Measurements from ENCODE around the gene FBXO21.
"Not testable (repeated sequence)": the region's sequence is repeated elsewhere in the genome, so short reads cannot be mapped to it uniquely, and the experiment has no call there.

The FBXO21 gene

DNA sequence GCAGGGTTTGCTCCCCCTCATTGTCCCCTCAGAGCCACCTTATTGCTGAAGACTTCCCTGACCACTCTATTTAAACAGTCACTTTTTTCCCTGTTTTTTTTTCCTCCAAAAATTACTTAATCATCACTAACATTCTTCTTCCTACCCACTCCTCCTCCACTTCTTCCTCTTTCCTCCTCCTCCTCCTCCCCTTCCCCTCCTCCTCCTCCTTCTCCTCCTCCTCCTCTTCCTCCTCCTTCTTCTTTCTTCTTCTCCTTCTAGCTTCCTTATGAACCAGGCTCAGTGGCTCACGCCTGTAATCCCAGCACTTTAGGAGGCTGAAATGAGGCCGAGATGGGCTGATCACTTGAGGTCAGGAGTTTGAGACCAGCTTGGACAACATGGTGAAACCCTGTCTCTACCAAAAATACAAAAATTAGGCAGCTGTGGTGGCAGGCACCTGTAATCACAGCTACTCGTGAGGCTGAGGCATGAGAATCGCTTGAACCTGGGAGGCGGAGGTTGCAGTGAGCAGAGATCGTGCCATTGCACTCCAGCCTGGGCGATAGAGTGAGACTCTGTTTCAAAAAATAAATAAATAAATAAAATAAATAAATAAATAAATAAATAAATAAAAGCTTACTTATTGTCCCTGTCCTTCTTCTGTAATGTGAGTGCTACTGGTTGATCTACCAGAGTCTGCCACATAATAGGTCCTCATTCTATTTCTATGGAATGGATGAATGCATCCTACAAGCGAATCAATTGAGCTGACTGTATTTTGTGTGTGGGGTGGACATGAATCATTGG lies 9.9 kb upstream of the FBXO21 start:
- DNase-seq, result not testable (repeated sequence)

DNA sequence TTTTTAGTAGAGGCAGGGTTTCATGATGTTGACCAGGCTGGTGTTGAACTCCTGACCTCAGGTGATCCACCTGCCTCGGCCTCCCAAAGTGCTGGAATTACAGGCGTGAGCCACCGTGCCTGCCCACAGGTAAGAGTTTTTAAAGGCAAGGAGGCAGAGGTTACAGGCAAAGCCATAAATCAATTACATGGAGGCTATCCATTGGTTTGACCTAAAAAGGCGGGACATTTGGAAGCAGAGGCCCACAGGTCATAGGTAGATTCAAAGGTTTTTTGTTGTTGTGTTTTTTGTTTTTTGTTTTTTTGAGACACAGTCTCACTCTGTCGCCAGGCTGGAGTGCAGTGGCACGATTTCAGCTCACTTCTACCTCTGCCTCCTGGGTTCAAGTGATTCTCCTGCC lies 6.1 kb upstream of the FBXO21 start:
- DNase-seq, result not testable (repeated sequence)

DNA sequence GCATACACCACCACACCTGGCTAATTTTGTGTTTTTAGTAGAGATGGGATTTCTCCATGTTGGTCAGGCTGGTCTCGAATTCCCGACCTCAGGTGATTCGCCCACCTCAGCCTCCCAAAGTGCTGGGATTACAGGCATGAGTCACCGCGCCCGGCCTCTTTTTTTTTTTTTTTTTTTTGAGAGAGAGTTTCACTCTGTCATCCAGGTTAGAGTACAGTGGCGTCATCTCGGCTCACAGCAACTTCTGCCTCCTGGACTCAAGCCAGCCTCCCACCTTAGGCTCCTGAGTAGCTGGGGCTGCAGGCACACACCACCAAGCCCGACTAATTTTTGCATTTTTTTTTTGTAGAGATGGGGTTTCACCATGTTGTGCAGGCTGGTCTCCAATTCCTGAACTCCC lies 4.8 kb upstream of the FBXO21 start:
- DNase-seq, result not testable (repeated sequence)

DNA sequence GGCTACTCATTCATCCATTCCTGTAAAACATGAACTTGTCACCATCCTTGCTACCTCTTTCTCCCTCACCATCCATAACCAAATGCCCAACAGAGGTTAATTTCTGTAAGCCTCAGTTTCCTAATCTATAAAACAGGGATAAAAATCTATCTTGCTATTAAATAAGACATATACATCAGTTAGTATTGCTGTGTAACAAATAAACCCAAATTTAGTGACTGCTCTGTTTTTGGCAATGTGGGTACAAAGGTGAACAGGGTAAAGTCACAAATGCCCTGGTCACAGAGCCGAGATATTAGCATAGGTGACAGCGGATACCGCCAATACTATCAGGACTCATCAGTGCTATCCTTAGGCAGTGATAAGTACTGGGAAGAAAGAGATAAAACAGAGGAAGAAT lies 3.6 kb upstream of the FBXO21 start:
- no peak for DNase-seq

DNA sequence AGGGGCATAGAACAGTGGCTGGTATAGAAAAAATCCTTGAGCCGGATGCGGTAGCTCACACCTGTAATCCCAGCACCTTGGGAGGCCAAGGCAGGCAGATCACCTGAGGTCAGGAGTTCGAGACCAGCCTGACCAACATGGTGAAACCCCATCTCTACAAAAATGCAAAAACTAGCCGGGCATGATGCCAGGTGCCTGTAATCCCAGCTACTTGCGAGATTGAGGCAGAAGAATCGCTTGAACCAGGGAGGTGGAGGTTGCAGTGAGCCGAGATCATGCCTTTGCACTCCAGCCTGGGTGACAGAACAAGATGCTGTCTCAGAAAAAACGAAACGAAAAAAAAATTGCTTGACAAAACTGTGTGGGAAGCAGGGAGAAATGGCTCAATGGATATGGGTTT lies 2.3 kb upstream of the FBXO21 start:
- DNase-seq, result not testable (repeated sequence)

DNA sequence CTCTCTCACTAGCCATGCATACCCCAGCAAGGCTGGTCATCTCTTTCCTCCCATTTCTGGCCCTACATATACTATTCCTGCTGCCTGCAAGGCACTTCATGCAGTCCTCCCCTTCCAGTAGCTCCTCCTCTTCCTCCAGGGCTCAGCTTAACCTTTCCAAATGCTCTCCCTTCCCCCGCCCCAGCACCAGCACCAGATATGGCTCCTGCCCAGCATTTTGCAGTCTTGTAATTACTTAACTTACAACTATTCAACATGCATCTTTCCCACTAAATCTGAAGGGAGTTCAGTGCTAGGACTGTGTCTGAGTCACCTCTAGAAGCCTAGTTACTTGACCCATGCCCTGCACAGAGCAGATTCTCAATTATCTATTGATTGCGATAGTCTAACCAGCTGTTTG lies 1.8 kb upstream of the FBXO21 start:
- no peak for DNase-seq

DNA sequence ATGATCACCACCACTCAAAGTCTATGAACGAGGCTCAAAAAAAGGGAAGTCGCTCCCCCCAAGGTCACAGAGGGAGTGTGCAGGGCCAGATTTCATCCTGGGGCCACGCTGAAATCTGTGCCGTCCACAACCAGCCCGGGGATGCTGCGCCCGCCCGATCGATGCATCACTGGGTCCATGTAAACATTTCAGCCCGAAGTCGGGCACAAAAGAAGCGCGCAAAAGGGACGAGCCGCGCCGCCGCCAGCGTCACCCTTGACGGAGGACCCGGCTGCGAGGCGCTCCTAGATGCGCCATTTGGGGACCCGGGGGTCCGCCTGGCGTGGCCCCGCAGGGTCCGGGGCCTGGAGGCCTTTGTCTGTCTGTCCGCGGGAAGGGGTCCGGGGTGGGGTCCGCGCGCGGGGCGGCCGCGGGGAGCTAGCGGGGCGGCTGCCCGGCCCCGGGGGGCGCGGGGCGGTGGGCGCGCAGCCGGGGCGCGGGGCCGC lies 503 bp downstream of the FBXO21 start:
- DNase-seq, result peak; percentile 11

DNA sequence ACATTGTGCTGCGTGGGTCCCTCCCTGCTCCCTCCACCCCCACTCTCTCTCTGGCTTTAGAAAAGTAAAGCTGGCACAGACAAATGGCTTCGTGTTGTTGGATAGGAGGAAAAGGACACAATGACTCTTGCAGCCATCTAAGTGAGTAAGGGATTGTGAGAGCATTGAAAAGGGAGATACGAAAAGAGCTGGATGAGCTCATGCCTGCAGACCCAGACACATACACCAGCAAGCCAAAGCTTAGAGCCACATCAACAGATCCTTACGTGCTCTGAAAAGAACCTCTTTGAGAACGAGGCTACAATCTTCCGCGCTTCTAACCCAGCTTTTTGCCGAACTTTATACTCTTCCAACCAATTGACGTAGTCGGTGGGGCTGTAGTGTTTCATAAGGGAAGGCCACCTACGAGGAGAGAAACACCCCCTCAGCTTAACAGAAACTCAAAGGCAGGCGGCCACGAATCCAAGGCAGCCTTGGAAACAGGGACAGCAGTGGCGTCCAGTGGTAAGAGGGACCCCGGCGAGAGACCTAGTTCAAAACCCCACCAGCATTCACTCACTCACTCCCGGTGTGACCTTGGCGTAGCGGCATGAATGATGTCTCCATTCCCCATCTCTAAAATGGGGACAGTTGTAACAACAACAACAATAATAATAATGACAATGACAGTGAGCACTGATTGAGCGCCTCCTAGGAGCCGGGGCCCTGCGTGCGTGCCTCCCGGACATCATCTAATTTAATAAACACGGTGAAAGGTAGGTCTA lies 1.1 kb downstream of the FBXO21 start:
- peak; percentile 64 for DNase-seq

DNA sequence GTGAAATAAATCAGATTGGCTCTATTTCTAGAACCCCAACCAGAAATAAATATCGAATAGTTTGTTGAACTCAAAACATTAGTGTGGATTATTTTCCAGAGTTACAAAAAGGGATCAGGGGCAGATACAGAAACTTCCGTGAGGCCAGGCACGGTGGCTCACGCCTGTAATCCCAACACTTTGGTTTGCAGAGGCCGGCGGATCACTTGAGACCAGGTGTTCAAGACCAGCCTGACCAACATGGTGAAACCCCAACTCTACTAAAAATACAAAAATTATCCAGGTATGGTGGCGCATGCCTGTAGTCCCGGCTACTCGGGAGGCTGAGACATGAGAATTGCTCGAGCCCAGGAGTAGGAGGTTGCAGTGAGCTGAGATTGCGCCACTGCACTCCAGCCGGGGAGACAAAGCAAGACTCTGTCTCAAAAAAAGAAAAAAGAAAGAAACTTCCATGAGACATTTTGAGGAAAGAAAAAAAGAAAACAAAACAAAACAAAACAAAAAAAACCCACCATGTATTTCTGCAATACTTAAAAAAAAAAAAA lies 2.1 kb downstream of the FBXO21 start:
- DNase-seq, result no peak

DNA sequence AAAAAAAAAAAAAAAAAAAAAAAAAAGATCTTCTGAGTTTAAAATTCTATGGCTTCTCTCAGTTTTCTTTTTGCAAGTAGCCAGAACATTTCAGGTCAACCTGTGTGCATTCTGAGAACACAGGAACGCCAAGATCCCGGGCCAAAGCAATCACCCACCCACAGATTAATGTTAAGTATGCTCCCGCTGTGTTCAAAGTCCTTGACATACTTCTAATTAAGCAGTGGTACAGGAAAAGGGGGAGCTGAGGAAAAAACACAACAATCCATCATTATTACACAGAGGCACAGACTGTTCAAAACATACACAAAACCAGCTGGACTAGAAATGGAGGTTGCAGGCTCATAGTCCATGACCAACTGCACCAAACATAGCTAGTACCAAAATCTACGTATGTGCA lies 2.8 kb downstream of the FBXO21 start:
- DNase-seq, result no peak

DNA sequence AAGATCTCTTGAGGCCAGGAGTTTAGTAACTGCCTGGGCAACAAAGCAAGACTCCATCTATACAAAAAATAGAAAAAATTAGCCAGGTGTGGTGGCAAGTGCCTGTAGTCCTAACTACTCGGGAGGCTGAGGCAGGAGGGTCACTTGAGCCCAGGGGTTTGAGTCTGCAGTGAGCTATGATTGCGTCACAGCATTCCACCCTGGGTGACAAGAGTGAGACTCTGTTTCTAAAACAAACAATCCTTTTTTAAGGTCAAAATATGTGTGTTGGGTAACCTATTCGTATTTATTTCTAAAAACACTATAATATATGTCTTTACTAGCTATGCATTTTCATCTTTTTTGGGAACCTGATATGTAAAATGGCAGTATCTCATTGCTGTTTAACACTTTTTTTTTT lies 7.4 kb downstream of the FBXO21 start:
- DNase-seq, result no peak

DNA sequence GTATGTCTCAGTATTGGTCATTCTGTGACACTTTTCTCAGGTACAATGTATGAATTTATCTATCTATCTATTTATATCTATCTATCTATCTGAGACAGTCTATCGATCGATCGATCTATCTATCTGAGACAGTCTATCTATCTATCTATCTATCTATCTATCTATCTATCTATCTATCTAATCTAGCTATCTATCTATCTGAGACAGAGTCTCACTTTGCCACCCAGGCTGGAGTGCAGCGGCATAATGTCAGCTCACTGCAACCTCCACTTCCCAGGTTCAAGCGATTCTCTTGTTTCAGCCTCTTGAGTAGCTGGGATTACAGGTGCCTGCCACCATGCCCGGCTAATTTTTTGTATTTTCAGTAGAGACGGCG lies 8.8 kb downstream of the FBXO21 start:
- not testable (repeated sequence) for DNase-seq

DNA sequence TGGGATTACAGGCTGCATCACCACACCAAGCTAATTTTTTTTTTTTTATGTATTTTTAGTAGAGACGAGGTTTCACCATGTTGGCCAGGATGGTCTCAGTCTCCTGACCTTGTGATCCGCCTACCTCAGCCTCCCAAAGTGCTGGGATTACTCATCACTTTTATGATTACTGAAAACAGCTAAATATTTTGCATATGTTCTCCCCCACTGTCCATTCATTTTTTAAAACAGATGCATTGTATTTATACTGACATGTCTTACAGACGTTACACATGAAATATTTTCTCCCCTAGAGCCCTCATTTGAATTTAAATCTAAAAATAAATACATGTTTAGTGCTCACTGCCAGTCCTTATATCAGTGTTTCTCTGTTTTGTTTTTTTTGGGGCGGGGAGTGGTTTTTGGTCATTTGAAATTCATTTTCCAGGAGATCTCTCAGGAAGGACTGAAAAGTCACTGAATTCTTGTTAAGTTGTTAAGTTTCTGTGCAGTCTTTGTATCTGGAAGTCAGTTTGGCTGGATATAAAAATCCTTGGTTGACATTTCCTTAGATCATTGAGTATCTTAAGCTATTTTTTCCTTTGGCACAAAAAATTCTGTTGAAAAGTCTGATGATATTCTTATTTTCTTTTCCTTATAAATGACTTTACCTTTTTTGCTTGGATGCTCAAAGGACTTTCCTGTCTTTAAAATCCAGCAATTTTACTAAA lies 9.4 kb downstream of the FBXO21 start:
- DNase-seq, result no peak

DNA sequence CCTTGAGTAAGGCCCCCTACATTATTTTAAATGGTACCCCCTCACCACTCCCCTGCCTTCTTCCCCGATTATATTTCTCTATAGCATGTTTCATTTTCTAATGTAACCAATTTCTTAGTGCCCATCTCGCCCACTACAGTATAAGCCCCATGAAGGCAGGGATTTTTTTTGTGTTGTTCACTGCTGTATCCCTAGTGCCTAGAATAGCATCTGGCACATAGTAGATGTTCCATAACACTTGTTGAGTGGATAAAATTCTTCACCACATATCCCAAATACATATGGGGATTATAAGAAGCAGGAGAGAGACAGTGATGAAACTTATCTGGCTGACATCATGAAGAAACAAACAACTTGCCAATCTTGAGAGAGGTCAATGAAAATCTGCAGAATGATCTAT lies 11.5 kb downstream of the FBXO21 start:
- no peak for DNase-seq

DNA sequence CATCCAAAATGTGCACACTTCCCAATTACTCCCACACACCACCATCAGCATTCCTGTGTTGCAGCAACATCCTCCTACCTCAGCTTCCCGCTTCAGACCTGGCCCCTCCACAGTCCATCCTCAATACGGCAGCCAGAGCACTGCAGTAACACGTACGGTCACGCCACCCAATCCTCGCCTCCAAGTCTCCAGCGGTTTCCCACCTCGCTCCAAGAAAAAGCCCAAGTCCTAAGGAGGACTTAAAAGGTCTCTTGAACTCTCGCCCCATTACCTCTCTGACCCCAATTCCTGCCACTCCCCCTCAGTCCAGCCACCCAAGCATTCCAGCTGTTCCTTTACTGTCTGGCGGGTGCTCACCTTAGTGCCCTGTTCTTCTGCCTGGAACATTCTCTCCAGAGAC lies 12.0 kb downstream of the FBXO21 start:
- no peak for DNase-seq

DNA sequence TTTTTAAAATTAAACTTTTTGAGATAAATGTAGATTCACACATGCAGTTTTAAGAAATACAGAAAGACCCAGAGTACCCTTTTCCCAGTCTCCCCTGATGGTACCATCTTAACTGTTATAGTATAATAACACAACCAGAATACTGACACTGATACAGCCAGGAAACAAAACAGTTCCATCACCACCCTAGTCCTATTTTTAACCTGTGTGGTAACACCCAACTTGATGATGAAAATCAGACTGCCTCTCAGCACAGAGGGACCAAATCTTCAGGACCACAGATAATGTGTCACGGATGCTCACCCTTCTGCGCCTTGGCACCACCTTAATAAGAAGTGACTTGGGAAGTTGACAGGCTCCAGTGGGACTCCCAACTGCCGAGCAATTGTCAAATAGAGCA lies 18.1 kb downstream of the FBXO21 start:
- DNase-seq, result no peak

DNA sequence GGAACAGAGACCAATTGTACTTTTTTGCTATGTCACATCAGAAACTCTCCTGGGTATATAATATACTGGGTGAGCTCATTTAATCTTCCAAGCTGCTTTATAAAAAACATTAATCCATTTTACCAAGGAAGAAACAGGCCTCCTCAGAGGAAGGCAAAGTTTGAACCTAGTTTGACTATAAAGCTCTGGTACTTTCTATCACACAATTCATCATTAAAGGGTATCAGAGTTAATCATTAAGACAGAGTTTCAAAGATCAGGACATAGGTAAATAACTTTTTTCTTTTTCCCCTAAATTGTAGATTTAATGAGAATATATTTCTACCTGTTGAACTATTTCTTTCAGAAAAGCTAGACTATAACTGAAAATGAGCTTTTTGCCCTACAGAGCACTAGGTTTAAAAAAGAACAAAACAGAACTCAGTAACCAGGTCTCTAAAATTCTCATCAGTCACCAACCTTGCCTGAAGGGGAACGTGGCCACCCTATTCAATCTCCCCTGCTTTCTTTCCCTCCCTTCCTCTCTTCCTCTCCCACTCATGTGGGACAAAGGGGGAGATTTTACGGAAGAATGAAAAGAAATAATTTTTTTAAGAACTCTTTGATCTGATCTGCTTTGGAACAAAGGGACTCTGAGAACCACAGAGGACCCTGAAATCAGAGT lies 18.6 kb downstream of the FBXO21 start:
- no peak for DNase-seq

DNA sequence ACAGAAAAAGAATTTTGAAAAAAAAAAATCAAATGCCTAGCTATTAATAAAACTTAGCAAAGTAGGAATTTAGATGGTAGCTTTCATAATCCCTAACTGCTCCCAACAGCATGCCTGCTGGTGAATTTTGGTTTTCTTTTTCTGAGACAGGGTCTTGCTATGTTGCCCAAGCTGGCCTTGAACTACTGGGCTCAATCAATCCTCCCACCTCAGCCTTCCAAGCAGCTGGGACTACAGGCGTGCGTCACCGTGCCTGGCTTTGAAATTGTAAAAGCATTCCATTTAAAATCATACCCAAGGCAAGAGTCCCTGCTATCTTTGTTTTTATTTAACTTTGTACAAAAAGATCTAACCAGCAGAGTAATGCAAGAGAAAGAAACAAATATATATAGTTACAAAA lies 20.7 kb downstream of the FBXO21 start:
- DNase-seq, result no peak

DNA sequence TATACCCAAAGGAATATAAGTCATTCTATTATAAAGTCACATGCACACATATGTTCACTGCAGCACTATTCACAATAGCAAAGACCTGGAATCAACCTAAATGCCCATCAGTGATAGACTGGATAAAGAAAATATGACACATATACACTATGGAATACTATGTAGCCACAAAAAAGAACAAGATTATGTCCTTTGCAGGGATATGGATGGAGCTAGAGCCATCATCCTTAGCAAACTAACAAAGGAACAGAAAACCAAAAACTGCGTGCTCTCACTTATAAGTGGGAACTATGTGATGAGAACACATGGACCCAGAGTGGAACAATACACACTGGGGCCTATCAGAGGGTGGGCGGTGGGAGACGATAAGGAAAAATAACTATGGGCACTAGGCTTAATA lies 21.3 kb downstream of the FBXO21 start:
- no peak for DNase-seq

DNA sequence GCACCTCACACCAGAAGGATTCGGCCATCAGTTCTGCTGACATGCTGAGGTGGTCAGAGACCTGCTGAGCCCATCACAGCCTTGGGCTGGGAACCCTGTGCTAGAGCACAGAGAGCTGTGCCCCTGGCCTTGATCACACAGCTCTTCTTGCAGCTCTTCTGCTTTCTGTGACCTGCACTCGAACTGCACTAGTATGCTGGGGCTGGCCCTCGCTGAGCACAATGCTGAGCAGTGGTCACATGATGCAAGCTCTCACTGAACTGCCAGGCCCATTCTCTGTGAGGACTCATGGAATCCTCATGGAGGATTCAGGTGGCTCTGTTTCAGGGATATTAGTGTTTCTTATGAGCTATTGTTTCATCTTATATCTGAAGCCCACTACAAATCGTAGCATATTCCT lies 22.5 kb downstream of the FBXO21 start:
- no peak for DNase-seq

DNA sequence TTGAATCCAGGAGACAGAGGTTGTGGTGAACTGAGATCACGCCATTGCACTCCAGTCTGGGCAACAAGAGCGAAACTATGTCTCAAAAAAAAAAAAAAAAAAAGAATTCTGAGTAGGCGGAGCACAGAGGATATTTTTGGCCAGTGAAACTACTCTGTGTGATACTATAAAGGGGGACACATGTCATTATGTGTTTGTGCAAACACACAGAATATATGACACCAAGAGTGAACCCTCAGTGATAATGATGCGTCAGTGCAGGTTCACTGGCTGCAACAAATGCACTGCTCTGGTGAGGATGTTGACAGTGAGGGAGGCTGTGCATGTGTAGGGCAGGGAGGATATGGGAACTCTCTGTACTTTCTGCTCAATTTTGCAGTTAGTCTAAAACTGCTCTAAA lies 24.2 kb downstream of the FBXO21 start:
- no peak for DNase-seq

DNA sequence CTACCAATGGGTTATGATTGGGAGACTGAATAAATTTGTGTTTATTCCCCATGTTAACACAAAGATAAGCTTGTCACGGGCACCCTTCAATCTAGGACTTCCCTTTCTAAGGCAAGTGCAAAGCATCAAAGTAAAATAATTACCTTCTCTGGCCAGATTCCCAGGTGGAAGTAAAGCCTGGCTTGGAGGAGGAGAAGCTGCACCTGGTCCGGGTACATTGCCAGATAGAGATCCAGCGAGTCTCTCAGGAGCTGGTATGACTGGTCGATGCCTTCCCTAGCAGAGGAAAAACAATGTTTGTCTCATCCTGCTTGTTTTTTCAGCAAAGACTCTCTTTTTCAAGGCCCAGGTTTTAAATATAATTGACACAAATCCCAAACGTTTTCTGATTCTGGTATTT lies 24.9 kb downstream of the FBXO21 start:
- no peak for DNase-seq

DNA sequence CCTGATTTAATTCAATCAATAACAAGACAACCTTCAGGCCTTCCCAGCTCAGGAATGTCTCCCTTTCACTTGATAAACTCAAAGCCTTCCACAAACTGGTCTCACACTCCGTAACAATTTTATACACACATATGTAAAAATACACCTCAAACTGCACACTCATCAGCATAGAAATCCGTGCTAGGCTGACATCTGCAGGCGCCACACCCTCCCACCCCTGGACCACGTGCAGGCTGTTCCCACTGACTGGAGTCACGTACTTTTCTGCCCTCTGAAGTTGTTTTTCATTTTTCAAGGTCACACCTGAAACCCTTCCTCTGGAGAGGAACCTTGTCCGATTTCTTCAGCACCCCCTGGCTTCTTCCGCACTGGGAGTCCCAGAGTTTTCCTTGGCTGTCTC lies 27.6 kb downstream of the FBXO21 start:
- no peak for DNase-seq

Data from midbrain (tissue), 1 donor.